Neural crest cell (in vitro differentiated cells): ENCODE results near the gene RPS6KA5. TPM values are rescaled to one million over a fixed set of nuclear protein-coding genes. Genes with fewer than 3 reads are reported as not detected.

ENCODE experiments used
- DNase-seq: peaks from one replicate; pipeline ENCODE4 v3.0.0; 2021; ENCODE audit warnings: low read depth, mixed read lengths, low spot score
- H3K27ac Mint-ChIP-seq: one replicate; pipeline ENCODE4 v1.8.0; 2021; ENCODE audit warnings: mild to moderate bottlenecking, mixed read lengths; ENCODE audit not compliant: unreplicated experiment
- H3K27me3 Mint-ChIP-seq: 2 replicates; pipeline ENCODE4 v1.8.0; 2021; ENCODE audit warnings: low read depth, mild to moderate bottlenecking, mixed read lengths
- H3K36me3 Mint-ChIP-seq: 2 replicates; pipeline ENCODE4 v1.8.0; 2021; ENCODE audit warnings: low read depth, mild to moderate bottlenecking, mixed read lengths
- H3K4me1 Mint-ChIP-seq: 2 replicates; pipeline ENCODE4 v1.8.0; 2021; ENCODE audit warnings: mixed read lengths
- H3K4me3 Mint-ChIP-seq: one replicate; pipeline ENCODE4 v1.8.0; 2021; ENCODE audit warnings: mild to moderate bottlenecking, mixed read lengths
- H3K9me3 Mint-ChIP-seq: 2 replicates; pipeline ENCODE4 v1.8.0; 2021; ENCODE audit warnings: mixed read lengths
- CTCF ChIP-seq: fragments of 200-600 bp; sonication (generic); conservative IDR thresholded peaks from 2 replicates; pipeline ENCODE4 v1.5.0; 2021; ENCODE audit warnings: antibody characterized with exemption, mild to moderate bottlenecking
- total RNA-seq: library from RNA; stranded (reverse); gene quantifications from 2 replicates; pipeline ENCODE4 v1.2.1, GENCODE V29; 2021

Gene RPS6KA5
- total RNA-seq, 1 donor from 2014 or later: 2.2 TPM

GRCh38 chr14:90809530-90810312 lies 250.7 kb downstream of the RPS6KA5 start:
- no peak for DNase-seq
- H3K4me1 Mint-ChIP-seq: peaks cover 32% of the 10 kb centered on the region
- H3K9me3 Mint-ChIP-seq: no peaks in the 10 kb centered on the region
- no peak overlapping the region for H3K27ac Mint-ChIP-seq
- no peaks in the 10 kb centered on the region for H3K36me3 Mint-ChIP-seq
- H3K4me3 Mint-ChIP-seq: no peak overlapping the region
- H3K27me3 Mint-ChIP-seq: no peaks in the 10 kb centered on the region
- no peak for TF ChIP-seq CTCF

GRCh38 chr14:90808759-90809529 lies 251.5 kb downstream of the RPS6KA5 start:
- Mint-ChIP-seq H3K27me3 (no peaks in the 10 kb centered on the region), H3K4me1 (peaks cover 24% of the 10 kb centered on the region)

GRCh38 chr14:90807060-90807459 lies 253.4 kb downstream of the RPS6KA5 start:
- H3K4me1 Mint-ChIP-seq: peaks cover 29% of the 10 kb centered on the region
- peaks cover 2% of the 10 kb centered on the region for H3K36me3 Mint-ChIP-seq
- H3K9me3 Mint-ChIP-seq: no peaks in the 10 kb centered on the region
- no peaks in the 10 kb centered on the region for H3K27me3 Mint-ChIP-seq
- no peak overlapping the region for H3K27ac Mint-ChIP-seq
- H3K4me3 Mint-ChIP-seq: no peak overlapping the region
- no peak for DNase-seq
- no peak for TF ChIP-seq CTCF

More at GRCh38 chr14:90808759-90809529, 251.5 kb downstream of the RPS6KA5 start:
- H3K4me3 Mint-ChIP-seq: no peak overlapping the region
- H3K36me3 Mint-ChIP-seq: no peaks in the 10 kb centered on the region
- DNase-seq: no peak
- H3K9me3 Mint-ChIP-seq: no peaks in the 10 kb centered on the region
- TF ChIP-seq CTCF: no peak
- no peak overlapping the region for H3K27ac Mint-ChIP-seq

GRCh38 chr14:90805662-90806540 lies 254.5 kb downstream of the RPS6KA5 start:
- Mint-ChIP-seq H3K27me3 (no peaks in the 10 kb centered on the region), H3K9me3 (no peaks in the 10 kb centered on the region), H3K4me1 (peaks cover 30% of the 10 kb centered on the region), H3K36me3 (peaks cover 2% of the 10 kb centered on the region), H3K4me3 (no peak overlapping the region), H3K27ac (peak overlapping the region; percentile 40)
- DNase-seq: no peak
- no peak for TF ChIP-seq CTCF

GRCh38 chr14:90805084-90805391 lies 255.4 kb downstream of the RPS6KA5 start:
- no peak for DNase-seq
- Mint-ChIP-seq H3K27ac (no peak overlapping the region), H3K27me3 (no peaks in the 10 kb centered on the region), H3K4me1 (peaks cover 26% of the 10 kb centered on the region), H3K4me3 (no peak overlapping the region), H3K9me3 (no peaks in the 10 kb centered on the region), H3K36me3 (peaks cover 2% of the 10 kb centered on the region)
- TF ChIP-seq CTCF: no peak
